Measurements from ENCODE around the gene GPR15LG.

GPR15LG gene

GRCh38 chr10:84230359-84230758 is 56.8 kb downstream of the GPR15LG start:
- no peak overlapping the region for H3K4me3 ChIP-seq (ENCODE audit: insufficient read depth, low read length, poor library complexity, severe bottlenecking)
- H2AFZ ChIP-seq (ENCODE audit: low read depth, low read length, severe bottlenecking), result no peak overlapping the region
- no peaks in the 10 kb centered on the region for H3K36me3 ChIP-seq (ENCODE audit: low read length)
- no peak overlapping the region for H3K9ac ChIP-seq (ENCODE audit: low read length)
- no peaks in the 10 kb centered on the region for H4K20me1 ChIP-seq (ENCODE audit: low read depth, low read length)
- no peaks in the 10 kb centered on the region for H3K27me3 ChIP-seq (ENCODE audit: low read length)
- H3K79me2 ChIP-seq (ENCODE audit: insufficient read depth, low read length), result no peaks in the 10 kb centered on the region
- no peaks in the 10 kb centered on the region for H3K9me2 ChIP-seq (replicated peaks; ENCODE audit: insufficient read depth, low read length)
- TF ChIP-seq CTCF (IDR thresholded peaks at IDR 0.05; ENCODE audit: insufficient read depth, low read length, poor library complexity, severe bottlenecking), result no peak
- no peak for TF ChIP-seq EZH2phosphoT487 (conservative IDR thresholded peaks at IDR 0.05; ENCODE audit: low read length)
- H3F3A ChIP-seq (ENCODE audit: insufficient read depth), result no peaks in the 10 kb centered on the region
- H3K27ac ChIP-seq (ENCODE audit: low read depth, low read length), result no peak overlapping the region
- H3K9me3 ChIP-seq (ENCODE audit: insufficient read depth, low read length), result no peaks in the 10 kb centered on the region
- no peak overlapping the region for H3K4me2 ChIP-seq (ENCODE audit: low read depth, low read length, poor library complexity, severe bottlenecking)

- TF ChIP-seq CTCF (IDR thresholded peaks at IDR 0.05; ENCODE audit: insufficient read depth, low read length, poor library complexity, severe bottlenecking) (no peak), EZH2phosphoT487 (conservative IDR thresholded peaks at IDR 0.05; ENCODE audit: low read length) (no peak)
- Histone ChIP-seq H3K79me2 (ENCODE audit: insufficient read depth, low read length) (no peaks in the 10 kb centered on the region), H3K9me2 (replicated peaks; ENCODE audit: insufficient read depth, low read length) (no peaks in the 10 kb centered on the region), H3K4me3 (ENCODE audit: insufficient read depth, low read length, poor library complexity, severe bottlenecking) (no peak overlapping the region), H3K27me3 (ENCODE audit: low read length) (no peaks in the 10 kb centered on the region), H3F3A (ENCODE audit: insufficient read depth) (no peaks in the 10 kb centered on the region), H3K36me3 (ENCODE audit: low read length) (no peaks in the 10 kb centered on the region), H3K4me2 (ENCODE audit: low read depth, low read length, poor library complexity, severe bottlenecking) (no peak overlapping the region), H3K27ac (ENCODE audit: low read depth, low read length) (no peak overlapping the region), H2AFZ (ENCODE audit: low read depth, low read length, severe bottlenecking) (no peak overlapping the region), H3K9me3 (ENCODE audit: insufficient read depth, low read length) (no peaks in the 10 kb centered on the region), H3K9ac (ENCODE audit: low read length) (no peak overlapping the region), H4K20me1 (ENCODE audit: low read depth, low read length) (no peaks in the 10 kb centered on the region)
Measured at GRCh38 chr10:84232376-84232775, 58.8 kb downstream of the GPR15LG start.

- no peak overlapping the region for H3K4me3 ChIP-seq (ENCODE audit: insufficient read depth, low read length, poor library complexity, severe bottlenecking)
- H3K79me2 ChIP-seq (ENCODE audit: insufficient read depth, low read length), result no peaks in the 10 kb centered on the region
- no peaks in the 10 kb centered on the region for H4K20me1 ChIP-seq (ENCODE audit: low read depth, low read length)
- no peaks in the 10 kb centered on the region for H3K27me3 ChIP-seq (ENCODE audit: low read length)
- no peak overlapping the region for H3K4me2 ChIP-seq (ENCODE audit: low read depth, low read length, poor library complexity, severe bottlenecking)
- H3K9me2 ChIP-seq (replicated peaks; ENCODE audit: insufficient read depth, low read length), result no peaks in the 10 kb centered on the region
- H2AFZ ChIP-seq (ENCODE audit: low read depth, low read length, severe bottlenecking), result no peak overlapping the region
- no peak overlapping the region for H3K9ac ChIP-seq (ENCODE audit: low read length)
- H3K27ac ChIP-seq (ENCODE audit: low read depth, low read length), result no peak overlapping the region
- TF ChIP-seq CTCF (IDR thresholded peaks at IDR 0.05; ENCODE audit: insufficient read depth, low read length, poor library complexity, severe bottlenecking), result no peak
- TF ChIP-seq EZH2phosphoT487 (conservative IDR thresholded peaks at IDR 0.05; ENCODE audit: low read length), result no peak
- H3K9me3 ChIP-seq (ENCODE audit: insufficient read depth, low read length), result no peaks in the 10 kb centered on the region
- no peaks in the 10 kb centered on the region for H3K36me3 ChIP-seq (ENCODE audit: low read length)
- H3F3A ChIP-seq (ENCODE audit: insufficient read depth), result no peaks in the 10 kb centered on the region
Measured at GRCh38 chr10:84233940-84234339, 60.3 kb downstream of the GPR15LG start.

Measured in SU-DHL-6 (cell line).